GM12872 (cell line): ENCODE measurements around the gene CSH1.

ENCODE experiments used
- CTCF ChIP-seq: IDR thresholded peaks from 3 replicates; pipeline ENCODE4 v1.5.1; 2011; ENCODE audit warnings: low read depth, mild to moderate bottlenecking, low read length, moderate library complexity; ENCODE audit not compliant: insufficient read depth

Gene CSH1

GRCh38 chr17:63847525-63848249 is 48.7 kb downstream of the CSH1 start:
- TF ChIP-seq CTCF: no peak

- TF ChIP-seq CTCF: no peak
Observed at GRCh38 chr17:63845509-63845908, 50.9 kb downstream of the CSH1 start.
